Measurements from ENCODE around the gene PRKG1.

Gene PRKG1

GRCh38 chr10:51800725-51801424, 726.6 kb downstream of the PRKG1 start:
- Histone ChIP-seq H3K4me2 (ENCODE audit: low read depth, low read length, poor library complexity, severe bottlenecking) (no peak overlapping the region), H4K20me1 (ENCODE audit: insufficient read depth, low read length, poor library complexity, severe bottlenecking) (no peaks in the 10 kb centered on the region), H3K9me3 (ENCODE audit: insufficient read depth, low read depth, low read length) (no peaks in the 10 kb centered on the region), H2AFZ (ENCODE audit: low read length) (no peak overlapping the region), H3F3A (ENCODE audit: low read depth) (no peaks in the 10 kb centered on the region), H3K79me2 (ENCODE audit: insufficient read depth, low read length) (no peaks in the 10 kb centered on the region), H3K4me3 (ENCODE audit: low read length, poor library complexity, severe bottlenecking) (no peak overlapping the region), H3K36me3 (ENCODE audit: insufficient read depth, low read length) (no peaks in the 10 kb centered on the region), H3K9ac (ENCODE audit: low read depth, low read length, poor library complexity, severe bottlenecking) (no peak overlapping the region), H3K4me1 (ENCODE audit: insufficient read depth, low read length, poor library complexity, severe bottlenecking) (no peaks in the 10 kb centered on the region), H3K9me2 (replicated peaks; ENCODE audit: low read depth, low read length) (no peaks in the 10 kb centered on the region), H3K27me3 (ENCODE audit: insufficient read depth, low read length, poor library complexity, severe bottlenecking) (no peaks in the 10 kb centered on the region)
- no peak for TF ChIP-seq EZH2phosphoT487 (IDR thresholded peaks at IDR 0.05; ENCODE audit: borderline replicate concordance)
- TF ChIP-seq, protein P1, sequence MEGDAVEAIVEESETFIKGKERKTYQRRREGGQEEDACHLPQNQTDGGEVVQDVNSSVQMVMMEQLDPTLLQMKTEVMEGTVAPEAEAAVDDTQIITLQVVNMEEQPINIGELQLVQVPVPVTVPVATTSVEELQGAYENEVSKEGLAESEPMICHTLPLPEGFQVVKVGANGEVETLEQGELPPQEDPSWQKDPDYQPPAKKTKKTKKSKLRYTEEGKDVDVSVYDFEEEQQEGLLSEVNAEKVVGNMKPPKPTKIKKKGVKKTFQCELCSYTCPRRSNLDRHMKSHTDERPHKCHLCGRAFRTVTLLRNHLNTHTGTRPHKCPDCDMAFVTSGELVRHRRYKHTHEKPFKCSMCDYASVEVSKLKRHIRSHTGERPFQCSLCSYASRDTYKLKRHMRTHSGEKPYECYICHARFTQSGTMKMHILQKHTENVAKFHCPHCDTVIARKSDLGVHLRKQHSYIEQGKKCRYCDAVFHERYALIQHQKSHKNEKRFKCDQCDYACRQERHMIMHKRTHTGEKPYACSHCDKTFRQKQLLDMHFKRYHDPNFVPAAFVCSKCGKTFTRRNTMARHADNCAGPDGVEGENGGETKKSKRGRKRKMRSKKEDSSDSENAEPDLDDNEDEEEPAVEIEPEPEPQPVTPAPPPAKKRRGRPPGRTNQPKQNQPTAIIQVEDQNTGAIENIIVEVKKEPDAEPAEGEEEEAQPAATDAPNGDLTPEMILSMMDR (conservative IDR thresholded peaks at IDR 0.05; ENCODE audit: low read length), result no peak

- Histone ChIP-seq H4K20me1 (ENCODE audit: insufficient read depth, low read length, poor library complexity, severe bottlenecking) (no peaks in the 10 kb centered on the region), H3K9me3 (ENCODE audit: insufficient read depth, low read depth, low read length) (no peaks in the 10 kb centered on the region), H3K9me2 (replicated peaks; ENCODE audit: low read depth, low read length) (no peaks in the 10 kb centered on the region), H3K9ac (ENCODE audit: low read depth, low read length, poor library complexity, severe bottlenecking) (no peak overlapping the region), H2AFZ (ENCODE audit: low read length) (no peak overlapping the region), H3K4me3 (ENCODE audit: low read length, poor library complexity, severe bottlenecking) (no peak overlapping the region), H3K36me3 (ENCODE audit: insufficient read depth, low read length) (no peaks in the 10 kb centered on the region), H3F3A (ENCODE audit: low read depth) (no peaks in the 10 kb centered on the region), H3K4me1 (ENCODE audit: insufficient read depth, low read length, poor library complexity, severe bottlenecking) (no peaks in the 10 kb centered on the region), H3K27me3 (ENCODE audit: insufficient read depth, low read length, poor library complexity, severe bottlenecking) (no peaks in the 10 kb centered on the region), H3K4me2 (ENCODE audit: low read depth, low read length, poor library complexity, severe bottlenecking) (no peak overlapping the region), H3K79me2 (ENCODE audit: insufficient read depth, low read length) (no peaks in the 10 kb centered on the region)
- TF ChIP-seq, protein P1 (conservative IDR thresholded peaks at IDR 0.05; ENCODE audit: low read length), result no peak
- no peak for TF ChIP-seq EZH2phosphoT487 (IDR thresholded peaks at IDR 0.05; ENCODE audit: borderline replicate concordance)
Observed at GRCh38 chr10:51802030-51802429, 727.7 kb downstream of the PRKG1 start.

DNA sequence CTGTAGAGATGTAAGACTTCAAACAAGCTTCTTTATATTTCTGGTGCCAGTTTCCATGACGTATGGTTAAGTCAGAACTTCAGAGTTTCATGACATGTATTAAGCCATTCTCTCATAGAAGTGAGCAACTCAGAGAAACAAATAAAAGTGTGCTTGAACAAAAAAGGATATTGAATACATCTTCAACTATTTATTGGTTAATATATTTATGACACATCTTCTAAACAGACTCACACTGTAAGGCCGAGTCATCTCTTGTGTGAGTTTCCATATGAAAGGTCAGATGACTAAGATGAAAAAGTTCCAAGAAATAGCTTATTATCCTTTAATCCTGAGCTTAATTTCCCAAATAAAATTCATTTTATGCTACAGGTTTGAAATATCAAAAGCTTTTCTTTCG, 730.6 kb downstream of the PRKG1 start:
- H3K79me2 ChIP-seq (ENCODE audit: insufficient read depth, low read length), result no peaks in the 10 kb centered on the region
- H3K9me3 ChIP-seq (ENCODE audit: insufficient read depth, low read depth, low read length), result no peaks in the 10 kb centered on the region
- H3K36me3 ChIP-seq (ENCODE audit: insufficient read depth, low read length), result no peaks in the 10 kb centered on the region
- H3K4me2 ChIP-seq (ENCODE audit: low read depth, low read length, poor library complexity, severe bottlenecking), result no peak overlapping the region
- no peaks in the 10 kb centered on the region for H4K20me1 ChIP-seq (ENCODE audit: insufficient read depth, low read length, poor library complexity, severe bottlenecking)
- no peaks in the 10 kb centered on the region for H3F3A ChIP-seq (ENCODE audit: low read depth)
- TF ChIP-seq EZH2phosphoT487 (IDR thresholded peaks at IDR 0.05; ENCODE audit: borderline replicate concordance), result no peak
- TF ChIP-seq, protein P1 (conservative IDR thresholded peaks at IDR 0.05; ENCODE audit: low read length), result no peak
- no peaks in the 10 kb centered on the region for H3K4me1 ChIP-seq (ENCODE audit: insufficient read depth, low read length, poor library complexity, severe bottlenecking)
- no peak overlapping the region for H3K9ac ChIP-seq (ENCODE audit: low read depth, low read length, poor library complexity, severe bottlenecking)
- H2AFZ ChIP-seq (ENCODE audit: low read length), result no peak overlapping the region
- no peaks in the 10 kb centered on the region for H3K27me3 ChIP-seq (ENCODE audit: insufficient read depth, low read length, poor library complexity, severe bottlenecking)
- H3K4me3 ChIP-seq (ENCODE audit: low read length, poor library complexity, severe bottlenecking), result no peak overlapping the region
- no peaks in the 10 kb centered on the region for H3K9me2 ChIP-seq (replicated peaks; ENCODE audit: low read depth, low read length)

Measured in Loucy (cell line).